ENCODE results near the gene THAP3. TPM values are rescaled to one million over a fixed set of nuclear protein-coding genes. Genes with fewer than 3 reads are reported as not detected.

THAP3 gene
- total and polyA plus RNA-seq, 10 donors = 13.0 to 29.1 (median 17.4) TPM

GRCh38 chr1:6592441-6592840, 32.2 kb upstream of the THAP3 start:
- DNase-seq = no peak

DNA sequence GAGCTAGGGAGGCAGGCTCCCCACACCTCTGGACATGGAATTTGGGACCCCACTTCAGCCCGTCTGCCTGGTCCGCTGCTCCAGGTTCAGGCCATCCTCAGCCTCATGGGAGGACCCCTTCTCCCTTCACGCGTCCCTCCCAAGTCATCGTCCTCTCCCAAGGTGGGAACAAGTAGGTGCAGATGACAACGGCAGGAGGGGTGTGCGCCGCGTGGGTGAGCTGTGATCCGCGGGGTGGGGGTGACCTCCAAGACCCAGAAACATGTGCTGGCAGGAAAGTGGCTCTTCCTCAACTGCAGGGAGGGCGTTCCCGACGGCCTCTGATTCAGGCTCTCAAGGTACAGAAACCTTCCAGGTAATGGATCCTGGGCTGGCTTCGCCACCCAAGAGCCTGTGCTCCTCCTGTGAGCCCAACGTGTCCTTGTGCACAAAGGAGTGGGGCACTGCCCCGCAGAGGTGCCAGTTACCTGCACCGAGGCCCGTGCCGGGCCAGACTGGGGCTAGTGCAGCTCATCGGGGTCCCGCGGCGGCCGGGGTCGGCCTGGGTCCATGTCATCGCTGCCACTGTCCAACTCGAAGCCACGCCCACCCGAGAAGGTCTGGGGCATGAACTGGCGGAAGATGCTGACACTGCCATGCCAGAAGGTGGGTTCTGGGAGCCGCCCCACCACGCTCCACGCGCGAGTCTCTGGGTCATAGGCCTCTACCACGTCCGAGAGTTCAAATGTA, 31.6 kb upstream of the THAP3 start:
- WGBS, 5 donors = 93 to 95% (median 94%) methylated on average over 23 to 38 of the region's 38 CpGs
- TF ChIP-seq CTCF (IDR thresholded peaks at IDR 0.05 in 8 of 11, conservative IDR thresholded peaks at IDR 0.05 in 3 of 11) (no peak), POLR2AphosphoS5 (IDR thresholded peaks at IDR 0.05) (peak in 2 of 3 donors; percentile 15 to 62)
- Histone ChIP-seq H3K27ac (peak overlapping the region in 2 of 8 donors; percentile 66 to 68), H3K4me1 (peaks cover 7 to 99% (median 68%) of the 10 kb centered on the region in 6 donors), H3K9me3 (no peaks in the 10 kb centered on the region), H3K27me3 (replicated peaks in 1 of 7) (no peaks in the 10 kb centered on the region), H3K36me3 (peaks cover under 1 to 100% (median 86%) of the 10 kb centered on the region in 6 donors), H3K4me3 (no peak overlapping the region)
- DNase-seq = peak; percentile 83
- intact Hi-C loops (cut with DNase I; ENCODE audit: low total_unique reads) = no loop called here

More at GRCh38 chr1:6592441-6592840, 32.2 kb upstream of the THAP3 start:
- TF ChIP-seq CTCF (IDR thresholded peaks at IDR 0.05 in 8 of 11, conservative IDR thresholded peaks at IDR 0.05 in 3 of 11) (no peak), POLR2AphosphoS5 (IDR thresholded peaks at IDR 0.05) (no peak), POLR2A (IDR thresholded peaks at IDR 0.05) (no peak)
- Histone ChIP-seq H3K27ac (peak overlapping the region in 5 of 8 donors; percentile 66 to 79 (median 75)), H3K36me3 (peaks cover 0 to 100% (median 86%) of the 10 kb centered on the region in 6 donors), H3K27me3 (replicated peaks in 1 of 7) (no peaks in the 10 kb centered on the region), H3K4me1 (peaks cover 11 to 99% (median 68%) of the 10 kb centered on the region in 6 donors), H3K9me3 (no peaks in the 10 kb centered on the region), H3K4me3 (no peak overlapping the region)
- intact Hi-C loops (cut with DNase I; ENCODE audit: low total_unique reads) = no loop called here
- WGBS, 5 donors = 26 to 49% (median 42%) methylated on average over 4 to 5 of the region's 5 CpGs

GRCh38 chr1:6593810-6594209, 30.9 kb upstream of the THAP3 start:
- intact Hi-C loops (cut with DNase I; ENCODE audit: low total_unique reads) = no loop called here
- 95 to 96% (median 95%) methylated on average over 14 to 15 of the region's 15 CpGs for WGBS, 5 donors
- Histone ChIP-seq H3K4me1 (peaks cover 4 to 99% (median 70%) of the 10 kb centered on the region in 6 donors), H3K27ac (no peak overlapping the region), H3K9me3 (no peaks in the 10 kb centered on the region), H3K4me3 (no peak overlapping the region), H3K27me3 (replicated peaks in 1 of 7) (no peaks in the 10 kb centered on the region), H3K36me3 (peaks cover 4 to 100% (median 85%) of the 10 kb centered on the region in 6 donors)
- peak in 2 of 3 donors; percentile 2 to 30 for TF ChIP-seq POLR2AphosphoS5 (IDR thresholded peaks at IDR 0.05)
- TF ChIP-seq POLR2A (IDR thresholded peaks at IDR 0.05) = no peak
- no peak for DNase-seq

- no peak for DNase-seq
- 89 to 96% (median 91%) methylated on average over 11 of the region's 11 CpGs for WGBS, 5 donors
Observed at GRCh38 chr1:6594977-6595740, 29.5 kb upstream of the THAP3 start.

More at GRCh38 chr1:6594977-6595740, 29.5 kb upstream of the THAP3 start:
- H3K9me3 ChIP-seq = no peaks in the 10 kb centered on the region
- peaks cover 4 to 92% (median 74%) of the 10 kb centered on the region in 6 donors for H3K36me3 ChIP-seq
- no peak overlapping the region for H3K27ac ChIP-seq
- H3K27me3 ChIP-seq (replicated peaks in 1 of 7) = no peaks in the 10 kb centered on the region
- H3K4me3 ChIP-seq = no peak overlapping the region
- H3K4me1 ChIP-seq = peaks cover 15 to 100% (median 79%) of the 10 kb centered on the region in 6 donors
- intact Hi-C loops (cut with DNase I; ENCODE audit: low total_unique reads) = no loop called here
- TF ChIP-seq POLR2A (IDR thresholded peaks at IDR 0.05) (no peak), CTCF (IDR thresholded peaks at IDR 0.05 in 8 of 11, conservative IDR thresholded peaks at IDR 0.05 in 3 of 11) (no peak)

Data from spleen (tissue), 11 donors.